SH-SY5Y (cell line): ENCODE results near the gene CPEB2.

Experiments used
- GATA2 ChIP-seq: IDR thresholded peaks from 2 replicates; pipeline ENCODE4 v1.6.1; 2011; ENCODE audit warnings: mild to moderate bottlenecking, low read depth, low read length
- GATA3 ChIP-seq: IDR thresholded peaks from 2 replicates; pipeline ENCODE4 v1.6.1; 2011; ENCODE audit warnings: low read depth, mild to moderate bottlenecking, low read length, moderate library complexity

DNA sequence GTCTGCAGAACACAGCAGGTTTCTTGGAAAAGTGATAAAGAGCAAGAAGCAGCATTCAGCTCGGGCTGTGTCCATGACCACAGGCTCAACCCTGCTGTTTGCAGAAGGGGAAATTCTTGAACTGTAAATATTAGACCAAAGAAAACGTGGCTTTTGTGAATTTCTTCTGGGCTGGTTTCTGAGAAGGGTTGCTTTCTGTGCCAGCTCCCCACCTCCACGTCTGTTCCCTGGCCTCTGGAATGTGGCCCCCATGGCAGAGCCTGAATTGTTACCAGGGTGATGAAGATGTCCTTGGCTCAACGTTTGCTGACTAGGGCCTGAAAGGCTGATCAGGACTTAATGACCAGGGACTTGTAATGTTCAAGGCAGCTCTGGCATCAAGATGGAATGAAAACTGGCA lies 116.0 kb downstream of the CPEB2 start:
- TF ChIP-seq GATA2: no peak
- TF ChIP-seq GATA3: no peak
